COR-L47 (cell line): ENCODE data around the gene F12.
A peak's percentile ranks its signal among the peaks of the same experiment; 100 is the strongest.

Source experiments
- DNase-seq: peaks from one replicate; lab custom pipeline; 2025; lab: John Stamatoyannopoulos, UW

The F12 gene

DNA sequence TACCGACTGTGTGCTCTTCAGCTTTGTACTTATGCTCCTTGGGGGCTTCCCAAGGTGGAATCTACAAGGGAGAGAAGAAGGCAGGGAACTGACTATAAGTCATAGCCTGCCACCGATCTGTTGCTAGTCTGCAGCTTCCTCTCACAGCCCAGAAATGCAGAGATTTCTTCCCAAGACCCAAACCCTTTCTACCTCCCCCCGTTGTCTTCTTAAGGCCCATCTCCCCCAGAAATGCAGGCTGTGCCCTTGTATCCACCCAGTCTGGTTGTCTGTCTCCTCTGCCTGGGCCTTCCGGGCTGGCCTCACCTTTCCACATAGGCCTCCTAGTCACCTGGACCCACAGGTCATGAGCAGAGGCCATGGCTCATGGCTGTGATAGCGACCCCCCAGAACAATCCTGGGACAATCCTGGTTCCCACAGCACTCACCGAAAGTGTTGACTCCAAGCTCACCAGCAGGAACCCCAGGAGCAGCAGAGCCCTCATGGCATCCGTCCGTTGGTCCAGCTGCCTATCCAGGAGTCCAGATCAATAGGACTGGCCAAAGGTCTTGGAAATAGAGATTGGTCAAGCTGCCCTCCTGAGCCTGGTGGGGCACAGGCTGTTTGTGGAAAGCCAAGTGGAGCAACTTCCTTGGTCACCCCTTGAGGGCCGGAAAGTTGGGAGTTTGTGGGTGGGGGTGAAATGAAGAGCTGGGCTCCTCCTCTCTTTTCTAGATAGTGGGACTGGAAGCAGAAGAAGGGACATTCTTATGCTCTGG is at the start of gene F12:
Gene F12, minus strand, starts transcription at position 522 of the 759 bp plus-strand sequence. Its CDS starts 37 bp downstream, at position 485.
- no peak for DNase-seq

- peak; percentile 33 for DNase-seq
Measured at GRCh38 chr5:177458912-177459350, 49.6 kb upstream of the F12 start.

GRCh38 chr5:177457852-177458681 is 48.7 kb upstream of the F12 start:
- DNase-seq: no peak

GRCh38 chr5:177456976-177457851 is 47.9 kb upstream of the F12 start:
- peak; percentile 96 for DNase-seq

- DNase-seq: no peak
Measured at GRCh38 chr5:177456591-177456964, 47.2 kb upstream of the F12 start.

DNA sequence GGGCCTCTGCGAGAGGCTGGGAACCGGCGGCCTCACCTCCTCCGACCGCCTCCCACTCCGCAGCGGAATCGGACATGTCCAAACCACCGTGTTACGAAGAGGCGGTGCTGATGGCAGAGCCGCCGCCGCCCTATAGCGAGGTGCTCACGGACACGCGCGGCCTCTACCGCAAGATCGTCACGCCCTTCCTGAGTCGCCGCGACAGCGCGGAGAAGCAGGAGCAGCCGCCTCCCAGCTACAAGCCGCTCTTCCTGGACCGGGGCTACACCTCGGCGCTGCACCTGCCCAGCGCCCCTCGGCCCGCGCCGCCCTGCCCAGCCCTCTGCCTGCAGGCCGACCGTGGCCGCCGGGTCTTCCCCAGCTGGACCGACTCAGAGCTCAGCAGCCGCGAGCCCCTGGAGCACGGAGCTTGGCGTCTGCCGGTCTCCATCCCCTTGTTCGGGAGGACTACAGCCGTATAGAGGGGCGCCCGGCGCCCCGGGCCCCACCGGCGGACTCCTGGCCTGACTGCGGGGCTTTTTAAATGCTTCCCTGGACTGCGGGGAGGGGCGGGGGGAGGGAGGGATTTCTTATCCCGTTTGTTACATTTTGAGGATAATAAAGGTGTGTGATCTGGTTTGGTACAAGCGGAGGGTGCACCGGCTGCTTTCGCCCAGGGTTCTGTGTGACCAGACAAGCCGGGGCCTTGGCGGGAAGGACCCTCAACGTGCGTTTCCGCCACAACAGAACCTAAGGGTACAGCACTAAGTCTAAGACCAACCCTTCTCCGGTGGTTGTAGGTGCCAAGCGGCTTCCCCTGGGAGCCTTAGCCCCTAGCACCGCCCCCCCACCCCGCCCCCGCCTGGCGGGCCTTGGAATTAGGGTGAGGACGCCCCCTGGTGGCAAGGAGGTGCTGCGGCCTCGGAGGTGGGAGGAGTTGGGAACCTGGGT is 46.6 kb upstream of the F12 start:
- peak; percentile 89 for DNase-seq

- peak; percentile 92 for DNase-seq
Measured at GRCh38 chr5:177455036-177455660, 45.8 kb upstream of the F12 start.

GRCh38 chr5:177454397-177455035 is 45.2 kb upstream of the F12 start:
- DNase-seq: peak; percentile 87

GRCh38 chr5:177453852-177454396 is 44.6 kb upstream of the F12 start:
- DNase-seq: peak; percentile 68

- DNase-seq: peak; percentile 55
Measured at GRCh38 chr5:177452688-177453638, 43.6 kb upstream of the F12 start.

DNA sequence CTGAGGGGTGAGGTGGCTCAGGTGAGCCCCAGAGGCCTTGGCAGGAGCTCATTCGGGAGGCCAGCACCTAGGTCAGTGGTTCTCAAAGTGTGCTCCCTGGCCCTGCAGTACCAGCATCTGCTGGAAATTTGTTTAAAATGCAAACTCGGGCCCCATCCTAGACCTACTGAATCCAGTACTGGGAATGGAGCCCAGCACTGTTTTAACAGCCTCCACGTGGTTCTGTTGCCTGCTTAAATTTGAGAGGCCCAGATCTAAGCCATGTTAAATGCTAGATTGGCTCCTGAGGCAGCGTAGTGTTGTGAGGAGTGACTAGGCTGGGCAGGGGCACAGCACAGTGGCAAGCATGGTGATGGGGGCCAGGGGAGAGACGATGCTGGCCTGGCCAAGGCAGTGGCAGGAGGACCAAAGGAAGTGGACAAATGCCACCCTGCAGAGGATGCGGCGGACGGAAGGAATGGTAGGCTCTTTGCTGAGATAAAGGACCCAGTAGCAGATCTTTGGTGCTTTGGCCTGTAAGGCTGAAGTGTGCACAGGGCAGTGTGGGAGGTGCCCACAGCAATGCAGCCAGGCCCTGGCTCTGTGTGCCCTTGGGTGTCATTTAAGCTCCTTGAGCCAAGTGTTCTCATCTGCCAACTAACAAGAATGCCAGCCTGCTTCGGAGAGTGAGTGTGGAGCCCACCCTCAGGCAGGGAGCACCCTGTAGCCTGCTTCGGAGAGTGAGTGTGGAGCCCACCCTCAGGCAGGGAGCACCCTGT is 41.5 kb upstream of the F12 start:
- no peak for DNase-seq

DNA sequence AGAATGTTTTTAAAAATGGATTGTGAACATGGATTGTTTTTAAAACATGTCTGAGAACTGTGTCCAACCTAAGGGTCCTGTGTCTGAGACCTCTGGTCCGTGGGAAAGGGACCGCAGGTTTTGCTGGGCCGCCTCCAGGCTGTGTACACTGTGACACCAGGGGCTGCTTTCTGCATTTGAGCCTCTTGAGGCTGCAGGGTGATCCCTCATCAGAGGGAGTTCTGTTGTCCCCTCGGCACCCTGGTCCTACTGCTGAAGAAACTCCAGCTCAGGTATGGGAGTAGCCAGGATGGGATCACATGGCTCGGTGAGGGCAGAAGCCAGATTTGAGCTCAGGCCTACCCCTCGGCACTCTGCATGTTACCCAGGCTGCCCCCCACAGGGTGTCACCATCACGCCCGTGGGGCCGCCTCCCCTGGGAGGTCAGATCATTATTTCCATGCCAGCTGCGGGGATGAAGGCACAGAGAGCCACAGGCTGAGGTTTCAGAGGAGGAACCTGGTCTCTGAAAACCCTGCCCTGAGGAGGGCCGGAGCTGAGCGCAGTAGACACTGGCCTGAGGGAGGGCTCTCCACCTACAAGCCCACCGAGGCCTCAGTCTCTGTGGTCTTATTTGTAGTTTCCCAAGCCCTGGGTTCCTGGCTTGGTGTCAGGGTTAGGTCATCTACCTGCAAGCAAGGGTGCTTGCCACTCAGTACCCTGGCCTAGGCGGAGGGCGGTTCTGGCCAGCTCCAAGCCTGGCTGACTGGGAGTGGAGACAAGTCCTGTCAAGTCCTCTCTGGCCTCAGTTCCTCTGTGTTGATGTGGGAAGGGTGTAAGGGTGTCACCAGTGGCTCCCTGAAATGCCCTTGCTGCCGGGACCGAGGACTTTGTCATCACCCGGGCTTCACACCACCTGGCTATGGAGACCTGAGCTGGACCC is 40.0 kb upstream of the F12 start:
- no peak for DNase-seq

DNA sequence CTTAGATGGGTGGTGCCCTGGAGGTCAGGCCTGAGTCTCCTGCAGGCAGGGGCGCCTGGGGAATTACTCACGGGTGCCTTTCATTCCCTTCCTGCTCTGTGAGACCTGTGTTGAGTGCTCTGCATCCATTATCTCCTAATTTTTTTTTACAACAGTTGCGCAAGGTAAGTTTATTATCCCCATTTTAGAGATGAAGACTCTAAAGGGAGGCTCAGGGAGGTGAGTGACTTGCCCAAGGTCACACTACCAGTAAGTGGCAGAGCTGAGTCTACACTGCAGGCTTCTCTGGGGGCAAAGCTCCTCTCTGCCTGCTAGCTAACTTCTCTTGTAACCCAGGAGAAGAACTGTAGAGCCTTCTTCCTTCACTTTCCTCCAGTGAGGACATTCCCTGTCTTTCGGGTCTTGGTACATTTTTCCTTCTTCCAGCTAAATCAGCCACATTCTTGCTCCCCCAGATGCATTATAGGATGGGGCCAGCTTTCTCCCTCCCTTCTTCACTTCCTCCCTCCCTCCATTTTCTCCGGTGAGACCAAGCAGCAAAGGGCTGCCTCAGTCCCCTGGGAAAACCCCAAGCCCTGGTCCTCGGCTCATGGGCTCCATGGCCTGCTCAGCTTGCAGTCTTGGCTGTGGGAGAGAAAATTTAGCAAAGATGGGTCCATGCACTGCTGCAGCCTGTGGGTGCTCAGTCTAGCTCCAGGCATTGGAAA is 39.0 kb upstream of the F12 start:
- DNase-seq: no peak

DNA sequence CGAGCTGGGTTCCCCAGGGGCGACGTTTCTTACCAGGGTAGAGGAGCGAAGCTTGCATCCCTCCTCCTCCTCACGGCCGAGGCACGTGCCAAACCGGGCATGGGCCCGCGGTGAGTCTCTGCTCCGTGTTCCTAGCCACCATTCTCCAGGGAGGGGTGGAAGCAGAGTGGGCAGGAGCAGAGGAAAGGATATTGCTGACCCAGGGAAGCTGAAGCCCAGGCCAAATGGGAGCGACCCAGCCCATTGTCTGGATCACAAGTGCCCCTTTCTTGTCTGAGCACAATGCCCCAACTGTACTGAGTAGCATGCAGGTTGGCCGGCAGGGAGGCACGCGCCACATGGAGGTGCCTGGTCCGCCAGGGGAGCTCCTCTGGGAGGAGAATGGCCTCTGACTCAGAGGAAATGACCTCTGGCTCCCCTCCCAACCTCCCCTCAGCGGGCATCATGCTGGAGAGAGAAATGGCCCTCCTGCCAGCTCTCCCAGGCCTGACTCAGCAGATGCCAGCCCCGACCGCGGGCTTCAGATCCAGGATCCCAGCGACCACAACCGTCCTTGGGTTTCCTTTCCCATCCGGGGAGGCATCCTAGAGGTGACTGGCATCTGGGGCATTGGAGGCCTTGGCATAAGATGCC is 38.4 kb upstream of the F12 start:
- peak; percentile 17 for DNase-seq

DNA sequence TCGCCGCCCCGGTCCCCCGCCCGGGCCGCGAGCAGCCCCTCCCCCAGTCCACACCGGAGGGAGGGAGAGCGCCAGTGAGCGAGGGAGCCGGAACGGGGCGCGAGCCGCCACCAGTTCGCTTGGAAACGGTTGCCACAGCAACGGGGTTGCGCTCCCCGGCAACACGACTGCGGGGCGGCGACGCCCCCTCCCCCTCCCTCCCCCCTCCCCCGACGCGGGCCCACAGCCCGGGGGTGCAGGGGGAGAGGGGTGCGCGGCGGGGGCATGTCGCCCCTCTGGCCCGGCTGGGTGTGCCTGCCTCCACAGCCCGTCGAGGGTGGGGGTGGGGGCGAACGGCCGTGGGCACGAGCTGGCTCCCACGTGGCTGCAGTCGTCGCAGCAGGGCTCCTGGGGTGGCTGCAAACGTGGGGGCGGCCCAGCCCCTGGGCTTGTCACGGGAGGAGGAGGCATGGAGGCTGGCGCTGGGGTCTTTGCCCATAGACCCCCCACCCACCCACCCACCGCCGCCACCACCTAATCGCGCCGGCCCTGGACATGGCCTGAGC is 37.8 kb upstream of the F12 start:
- DNase-seq: peak; percentile 91
